Omental fat pad (tissue), 4 donors: ENCODE data around the gene AOC2. TPM values are rescaled to one million over a fixed set of nuclear protein-coding genes. Genes with fewer than 3 reads are reported as not detected.
"Not testable (repeated sequence)": the region's sequence is repeated elsewhere in the genome, so short reads cannot be mapped to it uniquely, and the experiment has no call there.

Experiments used
- ATAC-seq: fragments of 150-250 bp; one replicate; pipeline ENCODE4 v1.9.1; 2016; ENCODE audit warnings: mild to moderate bottlenecking, moderate library complexity; ENCODE audit not compliant: low FRiP score
- DNase-seq: peaks from one replicate; pipeline ENCODE4 v3.0.0-alpha.2; 2019; ENCODE audit warnings: low spot score
- total RNA-seq, 4 donors: library from RNA; depleted of rRNA; stranded (reverse); fragments of >200 nt; gene quantifications; one replicate each; pipeline ENCODE4 v1.1.0, GENCODE V29; 2016
- TF ChIP-seq, protein P1 (sequence below), 3 donors: fragments of 450-650 bp; IDR thresholded peaks; one replicate each; pipeline ENCODE4 v1.5.1; 2016 to 2017; ENCODE audit warnings: antibody characterized with exemption in 3 of 3, mild to moderate bottlenecking in 3 of 3, moderate library complexity in 2 of 3

AOC2 gene
- total RNA-seq, 4 donors from 2014 or later = 3.2 to 12.5 (median 5.4) TPM

DNA sequence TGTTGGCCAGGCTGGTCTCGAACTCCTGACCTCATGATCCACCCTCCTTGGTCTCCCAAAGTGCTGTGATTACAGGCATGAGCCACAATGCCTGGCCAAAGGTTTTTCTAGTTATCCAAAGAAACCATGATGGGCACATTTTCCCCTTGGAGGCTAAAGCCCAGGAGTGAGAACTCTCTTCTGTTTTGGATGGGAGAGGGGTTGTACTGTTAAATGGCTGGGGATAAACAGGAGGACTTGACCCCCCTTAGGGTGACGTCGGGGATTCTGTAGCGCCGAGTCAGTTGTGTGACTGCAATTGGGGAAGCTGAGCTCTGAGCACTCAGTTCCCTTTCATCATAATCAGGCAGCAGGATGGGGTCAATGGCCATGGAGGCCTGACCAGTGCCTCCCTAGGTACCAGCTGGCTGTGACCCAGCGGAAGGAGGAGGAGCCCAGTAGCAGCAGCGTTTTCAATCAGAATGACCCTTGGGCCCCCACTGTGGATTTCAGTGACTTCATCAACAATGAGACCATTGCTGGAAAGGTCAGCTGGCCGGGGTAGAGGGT is 10.7 kb downstream of the AOC2 start:
- DNase-seq = no peak
- no peak for ATAC-seq
- TF ChIP-seq, protein P1, sequence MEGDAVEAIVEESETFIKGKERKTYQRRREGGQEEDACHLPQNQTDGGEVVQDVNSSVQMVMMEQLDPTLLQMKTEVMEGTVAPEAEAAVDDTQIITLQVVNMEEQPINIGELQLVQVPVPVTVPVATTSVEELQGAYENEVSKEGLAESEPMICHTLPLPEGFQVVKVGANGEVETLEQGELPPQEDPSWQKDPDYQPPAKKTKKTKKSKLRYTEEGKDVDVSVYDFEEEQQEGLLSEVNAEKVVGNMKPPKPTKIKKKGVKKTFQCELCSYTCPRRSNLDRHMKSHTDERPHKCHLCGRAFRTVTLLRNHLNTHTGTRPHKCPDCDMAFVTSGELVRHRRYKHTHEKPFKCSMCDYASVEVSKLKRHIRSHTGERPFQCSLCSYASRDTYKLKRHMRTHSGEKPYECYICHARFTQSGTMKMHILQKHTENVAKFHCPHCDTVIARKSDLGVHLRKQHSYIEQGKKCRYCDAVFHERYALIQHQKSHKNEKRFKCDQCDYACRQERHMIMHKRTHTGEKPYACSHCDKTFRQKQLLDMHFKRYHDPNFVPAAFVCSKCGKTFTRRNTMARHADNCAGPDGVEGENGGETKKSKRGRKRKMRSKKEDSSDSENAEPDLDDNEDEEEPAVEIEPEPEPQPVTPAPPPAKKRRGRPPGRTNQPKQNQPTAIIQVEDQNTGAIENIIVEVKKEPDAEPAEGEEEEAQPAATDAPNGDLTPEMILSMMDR (IDR thresholded peaks at IDR 0.05) = no peak

DNA sequence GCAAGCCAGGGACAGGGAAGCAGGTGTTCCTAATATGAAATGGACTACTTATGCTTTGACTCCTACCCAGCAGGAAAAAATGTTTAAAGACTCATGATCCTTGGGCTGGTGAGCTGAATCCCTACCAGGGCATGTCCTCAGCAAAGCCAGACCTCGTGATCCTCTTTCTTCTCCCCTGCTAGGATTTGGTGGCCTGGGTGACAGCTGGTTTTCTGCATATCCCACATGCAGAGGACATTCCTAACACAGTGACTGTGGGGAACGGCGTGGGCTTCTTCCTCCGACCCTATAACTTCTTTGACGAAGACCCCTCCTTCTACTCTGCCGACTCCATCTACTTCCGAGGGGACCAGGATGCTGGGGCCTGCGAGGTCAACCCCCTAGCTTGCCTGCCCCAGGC is 11.7 kb downstream of the AOC2 start:
- ATAC-seq, DNase-seq: not testable (repeated sequence)

- not testable (repeated sequence) for ATAC-seq, DNase-seq
Observed at GRCh38 chr17:42856516-42856915, 12.1 kb downstream of the AOC2 start.

DNA sequence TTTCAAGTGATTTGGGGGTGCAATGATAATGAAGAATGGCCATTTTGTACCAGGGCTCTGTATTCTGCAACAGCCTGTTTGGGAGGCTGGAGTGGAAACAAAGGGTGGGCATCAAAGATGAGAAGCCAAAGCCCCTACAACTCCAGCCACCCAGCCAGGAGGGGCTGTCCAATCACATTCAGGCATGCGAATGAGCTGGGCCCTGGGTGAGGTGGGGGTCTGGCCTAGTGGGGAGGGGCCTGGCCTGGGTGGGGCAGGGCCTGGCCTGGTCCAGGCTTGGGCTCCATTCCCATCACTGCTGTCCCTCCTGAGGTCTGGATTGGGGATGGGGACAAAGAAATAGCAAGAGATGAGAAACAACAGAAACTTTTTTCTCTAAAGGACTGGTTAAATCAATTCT is 13.0 kb downstream of the AOC2 start:
- TF ChIP-seq, protein P1 (IDR thresholded peaks at IDR 0.05) = no peak
- DNase-seq = no peak
- no peak for ATAC-seq

- TF ChIP-seq, protein P1 (IDR thresholded peaks at IDR 0.05) = no peak
- ATAC-seq = no peak
- no peak for DNase-seq
Observed at GRCh38 chr17:42865638-42866094, 21.3 kb downstream of the AOC2 start.

DNA sequence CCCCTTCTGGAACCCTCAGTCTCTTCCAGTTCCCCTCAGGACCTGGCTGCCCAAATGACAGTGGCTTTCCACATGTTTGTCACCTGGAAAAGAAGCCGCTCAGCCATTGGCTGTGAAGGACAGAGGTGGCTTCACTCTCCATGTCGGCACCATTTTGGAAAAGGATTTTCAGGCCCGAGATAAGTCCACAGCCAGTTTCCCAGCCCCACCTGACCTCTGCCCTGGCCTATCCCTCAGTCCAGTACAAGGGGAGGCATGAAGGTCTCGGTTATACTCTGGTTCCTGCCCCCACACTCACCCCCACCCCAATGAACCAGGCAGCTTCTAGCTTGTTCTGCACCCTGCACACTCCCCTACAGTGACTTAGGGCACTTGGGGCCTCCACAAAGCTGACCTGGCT is 21.8 kb downstream of the AOC2 start:
- DNase-seq = no peak
- TF ChIP-seq, protein P1 (IDR thresholded peaks at IDR 0.05) = no peak
- ATAC-seq = no peak

GRCh38 chr17:42866631-42867575 is 22.5 kb downstream of the AOC2 start:
- ATAC-seq = no peak
- TF ChIP-seq, protein P1 (IDR thresholded peaks at IDR 0.05) = no peak
- DNase-seq = no peak

- not testable (repeated sequence) for ATAC-seq, DNase-seq
Observed at GRCh38 chr17:42867694-42868261, 23.4 kb downstream of the AOC2 start.
